ENCODE results near the gene NDUFAF3.

GRCh38 chr3:49005998-49006397 is 15.9 kb upstream of the NDUFAF3 start:
- TF ChIP-seq, protein P1, sequence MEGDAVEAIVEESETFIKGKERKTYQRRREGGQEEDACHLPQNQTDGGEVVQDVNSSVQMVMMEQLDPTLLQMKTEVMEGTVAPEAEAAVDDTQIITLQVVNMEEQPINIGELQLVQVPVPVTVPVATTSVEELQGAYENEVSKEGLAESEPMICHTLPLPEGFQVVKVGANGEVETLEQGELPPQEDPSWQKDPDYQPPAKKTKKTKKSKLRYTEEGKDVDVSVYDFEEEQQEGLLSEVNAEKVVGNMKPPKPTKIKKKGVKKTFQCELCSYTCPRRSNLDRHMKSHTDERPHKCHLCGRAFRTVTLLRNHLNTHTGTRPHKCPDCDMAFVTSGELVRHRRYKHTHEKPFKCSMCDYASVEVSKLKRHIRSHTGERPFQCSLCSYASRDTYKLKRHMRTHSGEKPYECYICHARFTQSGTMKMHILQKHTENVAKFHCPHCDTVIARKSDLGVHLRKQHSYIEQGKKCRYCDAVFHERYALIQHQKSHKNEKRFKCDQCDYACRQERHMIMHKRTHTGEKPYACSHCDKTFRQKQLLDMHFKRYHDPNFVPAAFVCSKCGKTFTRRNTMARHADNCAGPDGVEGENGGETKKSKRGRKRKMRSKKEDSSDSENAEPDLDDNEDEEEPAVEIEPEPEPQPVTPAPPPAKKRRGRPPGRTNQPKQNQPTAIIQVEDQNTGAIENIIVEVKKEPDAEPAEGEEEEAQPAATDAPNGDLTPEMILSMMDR (IDR thresholded peaks at IDR 0.05) = no peak
- no peak for TF ChIP-seq POLR2A (IDR thresholded peaks at IDR 0.05)

All from esophagus squamous epithelium (tissue), 4 donors.